DMS79 (cell line): ENCODE measurements around the gene KLHL18.
"Not testable (repeated sequence)": the region's sequence is repeated elsewhere in the genome, so short reads cannot be mapped to it uniquely, and the experiment has no call there.

Experiments used
- DNase-seq: peaks from one replicate; lab custom pipeline; 2025; lab: John Stamatoyannopoulos, UW

Gene KLHL18

GRCh38 chr3:47314056-47314764 is 31.5 kb downstream of the KLHL18 start:
- DNase-seq = no peak

GRCh38 chr3:47315069-47315647 is 32.4 kb downstream of the KLHL18 start:
- no peak for DNase-seq

- DNase-seq = not testable (repeated sequence)
Measured at GRCh38 chr3:47316151-47316550, 33.4 kb downstream of the KLHL18 start.

GRCh38 chr3:47318916-47319315 is 36.2 kb downstream of the KLHL18 start:
- no peak for DNase-seq

GRCh38 chr3:47319956-47320355 is 37.2 kb downstream of the KLHL18 start:
- no peak for DNase-seq

- DNase-seq = no peak
Measured at GRCh38 chr3:47323431-47324277, 40.9 kb downstream of the KLHL18 start.

- DNase-seq = no peak
Measured at GRCh38 chr3:47324278-47324865, 41.6 kb downstream of the KLHL18 start.

GRCh38 chr3:47333907-47334306 is 51.2 kb downstream of the KLHL18 start:
- DNase-seq = no peak

- DNase-seq = no peak
Measured at GRCh38 chr3:47337656-47338055, 54.9 kb downstream of the KLHL18 start.

GRCh38 chr3:47339951-47340350 is 57.2 kb downstream of the KLHL18 start:
- DNase-seq = no peak

- no peak for DNase-seq
Measured at GRCh38 chr3:47340866-47341265, 58.1 kb downstream of the KLHL18 start.

GRCh38 chr3:47342151-47342550 is 59.4 kb downstream of the KLHL18 start:
- no peak for DNase-seq

GRCh38 chr3:47342812-47343211 is 60.1 kb downstream of the KLHL18 start:
- no peak for DNase-seq

- no peak for DNase-seq
Measured at GRCh38 chr3:47343471-47343971, 60.8 kb downstream of the KLHL18 start.

- no peak for DNase-seq
Measured at GRCh38 chr3:47344971-47345370, 62.2 kb downstream of the KLHL18 start.

- no peak for DNase-seq
Measured at GRCh38 chr3:47347217-47347801, 64.6 kb downstream of the KLHL18 start.

GRCh38 chr3:47348411-47349154 is 65.8 kb downstream of the KLHL18 start:
- no peak for DNase-seq

- no peak for DNase-seq
Measured at GRCh38 chr3:47355010-47355409, 72.3 kb downstream of the KLHL18 start.

- no peak for DNase-seq
Measured at GRCh38 chr3:47356201-47356600, 73.5 kb downstream of the KLHL18 start.

- no peak for DNase-seq
Measured at GRCh38 chr3:47359323-47359722, 76.6 kb downstream of the KLHL18 start.

- DNase-seq = not testable (repeated sequence)
Measured at GRCh38 chr3:47360110-47360517, 77.4 kb downstream of the KLHL18 start.
